Lung (tissue), 12 donors: Measurements from ENCODE around the gene MITD1. TPM values are rescaled to one million over a fixed set of nuclear protein-coding genes. Genes with fewer than 3 reads are reported as not detected.

Experiments used
- ATAC-seq: fragments of 200-7000 bp; cut with Tn5 transposase; one replicate; pipeline ENCODE4 v1.9.1; 2020; ENCODE audit warnings: moderate number of reproducible peaks; ENCODE audit not compliant: insufficient read depth, low FRiP score
- DNase-seq, 3 donors: peaks; one replicate each; pipeline ENCODE4 v3.0.0-alpha.2; 2013 to 2017
- H3K27ac ChIP-seq, 2 donors: one replicate each; pipeline ENCODE4 v1.5.1; 2013; ENCODE audit warnings: mild to moderate bottlenecking in 2 of 2, moderate library complexity in 2 of 2, control low read depth in 1 of 2, inconsistent platforms in 1 of 2, low read depth in 1 of 2, low read length in 1 of 2
- H3K27me3 ChIP-seq, 3 donors: one replicate each; pipeline ENCODE4 v1.5.1; 2013; ENCODE audit warnings: low read length in 2 of 3; ENCODE audit not compliant: control insufficient read depth in 3 of 3, insufficient read depth in 3 of 3
- H3K36me3 ChIP-seq, 4 donors: one replicate each; pipeline ENCODE4 v1.5.1; 2013; ENCODE audit warnings: low read length in 4 of 4, mild to moderate bottlenecking in 1 of 4, moderate library complexity in 1 of 4; ENCODE audit not compliant: control insufficient read depth in 4 of 4, insufficient read depth in 4 of 4
- H3K4me1 ChIP-seq, 5 donors: one replicate each; pipeline ENCODE4 v1.5.1; 2013; ENCODE audit warnings: low read length in 5 of 5, mild to moderate bottlenecking in 2 of 5, moderate library complexity in 1 of 5; ENCODE audit not compliant: control insufficient read depth in 5 of 5, insufficient read depth in 5 of 5
- H3K4me3 ChIP-seq: one replicate; pipeline ENCODE4 v1.5.1; 2013; ENCODE audit warnings: mild to moderate bottlenecking, control low read depth, moderate library complexity
- H3K9ac ChIP-seq, 2 donors: one replicate each; pipeline ENCODE4 v1.5.1; 2013; ENCODE audit warnings: low read length in 2 of 2, control low read depth in 1 of 2; ENCODE audit not compliant: insufficient read depth in 1 of 2
- H3K9me3 ChIP-seq, 4 donors: one replicate each; pipeline ENCODE4 v1.5.1; 2013; ENCODE audit warnings: low read length in 3 of 4, mild to moderate bottlenecking in 1 of 4, moderate library complexity in 1 of 4; ENCODE audit not compliant: control insufficient read depth in 4 of 4, insufficient read depth in 3 of 4
- WGBS, 2 donors: extraction: QIAGEN DNeasy Blood & Tissue Kit; methylation state at CpG; one replicate each; pipeline ENCODE4 v1.1.7; 2013; 5-methylcytosine and 5-hydroxymethylcytosine counted together
- polyA plus RNA-seq, 2 donors: library from polyadenylated mRNA; stranded (reverse); fragments of 200-250 nt; gene quantifications; one replicate each; pipeline ENCODE4 v1.2.1, GENCODE V29; 2013
- total RNA-seq, 2 donors: library from RNA; depleted of rRNA in 1 of 2; stranded (reverse); fragments of >200 nt in 1 of 2; gene quantifications; one replicate each; pipeline ENCODE4 v1.2.1, GENCODE V29; 2014 to 2021
- TF ChIP-seq, protein P1 (sequence below): IDR thresholded peaks from 2 replicates; pipeline ENCODE4 v1.5.1; 2012; ENCODE audit warnings: mild to moderate bottlenecking; ENCODE audit errors: control extremely low read depth, extremely low read depth
- donor health status: control.
- donor health status: control.
- donor health status: Bipolar disorder and iron deficiency.
- donor health status: healthy.
- donor health status: DM: yes; HTN: yes; CAD: no.

Gene MITD1
- total and polyA plus RNA-seq, 4 donors: 17.6 to 57.1 (median 34.6) TPM

DNA sequence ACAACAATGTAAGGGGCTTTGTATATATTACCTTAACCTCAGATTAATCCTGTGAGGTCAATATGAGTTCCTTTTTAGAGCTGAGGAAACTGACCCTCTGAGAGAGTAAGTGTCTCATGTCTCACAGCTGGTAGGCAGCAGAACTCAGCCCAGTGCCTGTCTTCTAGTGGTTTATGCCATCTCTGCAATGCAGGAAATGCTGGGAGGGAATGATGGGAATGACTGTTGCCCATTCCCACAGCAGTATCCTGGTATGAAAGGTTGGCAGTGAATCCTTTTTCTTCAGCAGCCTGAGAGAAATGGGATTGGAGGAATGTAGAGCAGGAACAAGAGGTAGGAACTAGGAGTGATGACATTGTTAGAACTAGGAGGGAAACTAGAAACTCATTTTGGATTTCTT lies 6.2 kb upstream of the MITD1 start:
- TF ChIP-seq, protein P1, sequence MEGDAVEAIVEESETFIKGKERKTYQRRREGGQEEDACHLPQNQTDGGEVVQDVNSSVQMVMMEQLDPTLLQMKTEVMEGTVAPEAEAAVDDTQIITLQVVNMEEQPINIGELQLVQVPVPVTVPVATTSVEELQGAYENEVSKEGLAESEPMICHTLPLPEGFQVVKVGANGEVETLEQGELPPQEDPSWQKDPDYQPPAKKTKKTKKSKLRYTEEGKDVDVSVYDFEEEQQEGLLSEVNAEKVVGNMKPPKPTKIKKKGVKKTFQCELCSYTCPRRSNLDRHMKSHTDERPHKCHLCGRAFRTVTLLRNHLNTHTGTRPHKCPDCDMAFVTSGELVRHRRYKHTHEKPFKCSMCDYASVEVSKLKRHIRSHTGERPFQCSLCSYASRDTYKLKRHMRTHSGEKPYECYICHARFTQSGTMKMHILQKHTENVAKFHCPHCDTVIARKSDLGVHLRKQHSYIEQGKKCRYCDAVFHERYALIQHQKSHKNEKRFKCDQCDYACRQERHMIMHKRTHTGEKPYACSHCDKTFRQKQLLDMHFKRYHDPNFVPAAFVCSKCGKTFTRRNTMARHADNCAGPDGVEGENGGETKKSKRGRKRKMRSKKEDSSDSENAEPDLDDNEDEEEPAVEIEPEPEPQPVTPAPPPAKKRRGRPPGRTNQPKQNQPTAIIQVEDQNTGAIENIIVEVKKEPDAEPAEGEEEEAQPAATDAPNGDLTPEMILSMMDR: no peak
- Histone ChIP-seq H3K9me3 (no peaks in the 10 kb centered on the region), H3K36me3 (peaks cover 5 to 21% (median 14%) of the 10 kb centered on the region in 4 donors), H3K27ac (no peak overlapping the region), H3K4me3 (no peak overlapping the region), H3K27me3 (no peaks in the 10 kb centered on the region), H3K9ac (no peak overlapping the region), H3K4me1 (peaks cover 0 to 6% (median 2%) of the 10 kb centered on the region in 5 donors)
- no peak for DNase-seq
- no peak for ATAC-seq

DNA sequence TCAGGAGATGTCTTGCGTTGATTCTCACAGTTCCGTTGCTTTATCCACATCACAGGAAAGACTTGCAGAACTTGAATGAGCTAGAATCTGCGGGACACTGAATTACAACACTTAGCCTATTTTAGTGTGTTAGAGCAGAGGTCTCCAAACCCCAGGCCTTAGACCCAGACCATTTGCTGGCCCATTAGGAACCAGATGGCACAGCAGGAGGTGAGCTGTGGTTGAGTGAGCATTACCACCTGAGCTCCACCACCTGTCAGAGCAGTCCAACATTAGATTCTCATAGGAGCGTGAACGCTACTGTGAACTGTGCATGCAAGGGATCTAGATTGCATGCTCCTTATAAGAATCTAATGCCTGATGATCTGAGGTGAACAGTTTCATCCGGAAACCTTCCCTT lies 4.0 kb upstream of the MITD1 start:
- H3K9me3 ChIP-seq: peaks cover 0 to 3% (median 0%) of the 10 kb centered on the region in 4 donors
- H3K9ac ChIP-seq: no peak overlapping the region
- DNase-seq: no peak
- ATAC-seq: no peak
- 61 to 74% methylated on average over 6 of the region's 6 CpGs for WGBS, 2 donors
- peaks cover under 1 to 15% (median 7%) of the 10 kb centered on the region in 4 donors for H3K36me3 ChIP-seq
- no peak overlapping the region for H3K27ac ChIP-seq
- H3K27me3 ChIP-seq: no peaks in the 10 kb centered on the region
- no peak overlapping the region for H3K4me3 ChIP-seq
- H3K4me1 ChIP-seq: peaks cover 0 to 18% (median 6%) of the 10 kb centered on the region in 5 donors
- TF ChIP-seq, protein P1: no peak

DNA sequence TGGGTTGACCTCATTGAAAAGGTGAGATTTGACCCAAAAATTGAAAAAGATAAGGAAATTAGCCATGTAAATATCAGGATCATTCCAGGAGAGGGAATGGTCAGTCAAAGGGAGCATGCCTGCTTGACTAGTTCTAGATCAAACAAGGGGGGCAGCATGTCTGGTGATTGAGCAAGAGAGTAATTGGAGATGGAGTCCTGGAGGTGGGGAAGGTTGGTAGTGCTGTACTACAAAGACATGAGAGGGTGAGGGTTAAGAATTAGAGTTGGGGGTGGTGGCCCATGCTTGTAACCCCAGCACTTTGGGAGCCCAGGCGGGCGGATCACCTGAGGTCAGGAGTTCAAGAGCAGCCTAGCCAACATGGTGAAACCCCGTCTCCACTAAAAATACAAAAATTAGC lies 2.2 kb upstream of the MITD1 start:
- no peak overlapping the region for H3K4me3 ChIP-seq
- TF ChIP-seq, protein P1: no peak
- peak overlapping the region in 1 of 2 donors; percentile 42 for H3K9ac ChIP-seq
- no peaks in the 10 kb centered on the region for H3K27me3 ChIP-seq
- H3K9me3 ChIP-seq: peaks cover 0 to 3% (median 0%) of the 10 kb centered on the region in 4 donors
- WGBS, 2 donors: 76 to 82% methylated on average over 3 of the region's 3 CpGs
- peaks cover 0 to 18% (median 7%) of the 10 kb centered on the region in 5 donors for H3K4me1 ChIP-seq
- ATAC-seq (no peak), DNase-seq (peak in 1 of 3 donors; percentile 26)
- peaks cover 0 to 6% (median 3%) of the 10 kb centered on the region in 4 donors for H3K36me3 ChIP-seq
- no peak overlapping the region for H3K27ac ChIP-seq

DNA sequence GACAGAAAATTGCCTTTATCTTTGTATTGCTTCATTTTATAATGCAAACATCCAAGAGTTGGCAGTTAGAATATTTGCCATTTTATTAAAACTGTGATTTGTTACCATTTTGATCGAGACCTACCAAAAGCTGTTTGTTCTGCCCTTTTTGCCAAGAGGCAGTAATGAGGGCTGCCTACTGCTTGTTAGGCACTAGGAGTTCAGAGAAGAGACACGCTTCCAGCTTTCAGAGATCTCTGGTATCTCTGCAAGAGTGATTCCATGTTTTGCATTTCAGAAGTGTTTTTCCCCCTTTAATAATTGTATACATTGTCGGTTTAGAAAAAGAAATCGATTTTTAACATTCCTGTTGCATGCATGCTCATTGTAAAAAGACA lies 754 bp upstream of the MITD1 start:
- H3K36me3 ChIP-seq: no peaks in the 10 kb centered on the region
- 3 to 4% methylated on average over 4 of the region's 4 CpGs for WGBS, 2 donors
- DNase-seq: peak in 1 of 3 donors; percentile 12
- H3K9ac ChIP-seq: peak overlapping the region; percentile 81 to 97
- peaks cover 0 to 3% (median 0%) of the 10 kb centered on the region in 4 donors for H3K9me3 ChIP-seq
- ATAC-seq: no peak
- H3K4me1 ChIP-seq: peaks cover 0 to 18% (median 7%) of the 10 kb centered on the region in 5 donors
- H3K27me3 ChIP-seq: no peaks in the 10 kb centered on the region
- peak overlapping the region in 1 of 2 donors; percentile 76 for H3K27ac ChIP-seq
- TF ChIP-seq, protein P1: no peak
- peak overlapping the region; percentile 98 for H3K4me3 ChIP-seq
